GM23248 (cell line): ENCODE data around the gene LGALS3.

Experiments used
- EZH2 ChIP-seq: fragments of 200-600 bp; sonication (generic); IDR thresholded peaks from 2 replicates; pipeline ENCODE4 v1.6.1; 2018; ENCODE audit warnings: antibody characterized with exemption, mild to moderate bottlenecking; ENCODE audit not compliant: insufficient read depth, poor library complexity, severe bottlenecking
- EZH2phosphoT487 ChIP-seq: fragments of 200-600 bp; sonication (generic); IDR thresholded peaks from 2 replicates; pipeline ENCODE4 v1.6.1; 2018; ENCODE audit warnings: antibody characterized with exemption, moderate library complexity, mild to moderate bottlenecking, low read depth; ENCODE audit not compliant: insufficient read depth

DNA sequence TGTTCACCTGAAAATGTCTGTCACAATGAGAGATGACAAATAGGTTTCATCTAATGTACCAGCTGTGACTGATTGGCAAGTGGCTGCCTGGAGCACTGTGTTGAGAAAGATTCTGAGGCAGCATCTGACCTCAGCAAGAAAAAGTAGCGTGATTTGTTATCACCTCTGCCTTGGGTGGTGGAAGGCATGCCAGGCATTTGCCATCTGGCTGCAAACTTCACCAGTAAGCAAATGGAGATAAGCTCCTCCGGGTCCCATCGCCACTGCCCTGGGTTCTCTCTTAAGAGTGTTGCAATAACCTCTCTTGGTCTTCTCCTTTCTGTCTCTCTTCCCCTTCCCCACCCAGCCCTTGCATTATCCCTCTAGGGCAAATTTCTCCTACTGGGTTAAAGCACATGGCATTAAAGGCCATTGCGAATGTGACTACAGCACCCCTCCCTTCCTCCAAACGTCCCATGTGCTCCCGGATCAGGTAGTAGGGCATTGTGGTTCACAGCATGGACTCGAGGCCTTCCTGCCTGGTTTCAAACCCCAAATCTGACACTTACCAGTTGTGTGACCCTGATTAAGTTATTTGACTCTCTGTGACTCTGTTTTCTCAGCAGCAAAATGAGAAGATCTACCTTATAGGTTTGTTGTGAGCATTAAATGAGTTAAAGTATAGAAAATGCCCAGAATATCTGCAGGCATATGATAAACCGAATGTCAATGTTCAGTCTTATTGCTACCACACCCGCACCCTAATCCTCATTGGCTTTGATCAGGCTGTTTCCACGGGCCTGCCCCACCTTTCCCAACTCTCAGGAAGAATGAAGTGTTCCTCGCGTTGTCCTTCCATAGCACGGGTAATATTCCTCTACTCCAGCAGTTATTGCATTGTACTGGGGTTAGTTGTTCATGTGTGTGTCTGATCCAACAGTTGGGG, 8.2 kb upstream of the LGALS3 start:
- TF ChIP-seq EZH2phosphoT487 (no peak), EZH2 (no peak)
